GM23248 (cell line): ENCODE data around the gene ISOC2.

Experiments used
- EZH2 ChIP-seq: fragments of 200-600 bp; sonication (generic); IDR thresholded peaks from 2 replicates; pipeline ENCODE4 v1.6.1; 2018; ENCODE audit warnings: antibody characterized with exemption, mild to moderate bottlenecking; ENCODE audit not compliant: insufficient read depth, poor library complexity, severe bottlenecking
- EZH2phosphoT487 ChIP-seq: fragments of 200-600 bp; sonication (generic); IDR thresholded peaks from 2 replicates; pipeline ENCODE4 v1.6.1; 2018; ENCODE audit warnings: antibody characterized with exemption, moderate library complexity, mild to moderate bottlenecking, low read depth; ENCODE audit not compliant: insufficient read depth

DNA sequence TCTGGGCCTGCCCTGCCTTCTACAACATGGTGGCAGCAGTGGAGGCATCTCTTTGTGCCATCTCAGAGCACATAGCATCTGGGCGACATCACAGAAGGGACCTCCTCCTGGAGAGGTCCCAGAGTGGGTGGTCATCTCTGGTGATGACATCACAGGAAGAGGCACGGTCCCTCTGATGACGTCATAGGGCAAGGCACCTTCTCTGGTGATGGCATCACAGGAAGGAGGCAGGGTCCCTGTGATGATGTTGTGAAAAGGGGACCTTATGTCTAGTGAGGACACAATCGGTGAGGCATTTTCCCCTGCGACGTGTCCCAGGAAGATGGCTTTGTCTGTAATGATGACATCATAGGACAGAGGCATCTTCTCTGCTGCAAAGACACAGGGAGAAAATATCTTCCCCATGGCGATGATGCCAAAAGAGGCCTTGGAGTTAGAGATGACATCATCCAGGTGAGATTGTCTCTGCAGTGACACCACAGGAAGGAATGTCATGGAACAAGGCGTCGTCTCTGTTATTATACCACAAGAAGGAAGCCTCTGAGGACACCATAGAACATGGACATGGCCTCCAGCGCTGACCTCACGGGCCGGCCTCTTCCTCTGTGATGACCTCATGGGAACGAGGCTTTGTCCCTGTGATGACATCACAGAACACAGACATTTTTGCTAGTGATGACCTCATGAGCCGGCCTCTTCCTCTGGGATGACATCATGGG lies 29.0 kb downstream of the ISOC2 start:
- TF ChIP-seq EZH2phosphoT487 (no peak), EZH2 (no peak)
